Activated naive CD4-positive, alpha-beta T cell treated with anti-CD3 and anti-CD28 coated beads, Interleukin-2, amount 50 U/mL, for 16 hours (primary cell): ENCODE measurements around the gene GRIN2C.

Experiments used
- DNase-seq: peaks from one replicate; pipeline ENCODE4 v3.0.0-alpha.2; 2020

The GRIN2C gene

DNA sequence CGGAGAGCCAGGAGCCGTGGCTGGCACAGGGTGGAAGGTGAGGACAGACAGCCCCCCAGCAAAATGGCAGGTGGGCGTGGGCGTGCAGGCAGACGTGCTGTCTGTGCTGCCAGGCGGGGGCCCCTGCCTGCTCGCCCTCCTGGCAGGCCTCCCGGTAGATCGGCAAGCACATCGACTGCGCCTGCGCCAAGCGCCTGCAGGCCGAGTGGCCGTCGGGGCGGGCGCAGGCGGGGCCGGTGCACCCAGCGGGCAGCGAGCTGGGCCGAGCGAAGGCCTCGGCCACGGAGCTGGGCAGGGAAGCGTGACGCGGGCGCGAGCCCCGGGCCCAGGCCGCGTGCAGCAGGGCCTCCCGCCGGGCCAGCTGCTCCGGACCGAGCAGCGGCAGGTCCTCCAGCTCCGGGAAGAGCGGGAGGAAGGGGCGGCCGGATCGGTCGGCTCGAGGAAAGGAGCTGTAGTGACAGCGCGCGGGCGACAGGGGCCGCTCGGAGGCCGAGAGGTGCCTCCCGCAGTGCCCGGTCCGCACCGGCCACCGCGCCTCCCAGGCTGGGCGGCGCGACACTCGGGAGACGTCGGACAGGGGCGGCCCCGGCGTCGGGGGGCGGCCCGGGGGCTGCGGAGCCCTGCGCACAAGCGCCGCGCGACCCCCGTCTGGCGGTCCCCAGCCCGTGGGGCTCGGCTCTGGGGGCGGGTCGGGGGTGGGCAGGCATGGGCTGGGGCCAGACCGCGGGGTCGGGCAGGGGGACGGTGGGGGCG, 16.9 kb downstream of the GRIN2C start:
- no peak for DNase-seq

DNA sequence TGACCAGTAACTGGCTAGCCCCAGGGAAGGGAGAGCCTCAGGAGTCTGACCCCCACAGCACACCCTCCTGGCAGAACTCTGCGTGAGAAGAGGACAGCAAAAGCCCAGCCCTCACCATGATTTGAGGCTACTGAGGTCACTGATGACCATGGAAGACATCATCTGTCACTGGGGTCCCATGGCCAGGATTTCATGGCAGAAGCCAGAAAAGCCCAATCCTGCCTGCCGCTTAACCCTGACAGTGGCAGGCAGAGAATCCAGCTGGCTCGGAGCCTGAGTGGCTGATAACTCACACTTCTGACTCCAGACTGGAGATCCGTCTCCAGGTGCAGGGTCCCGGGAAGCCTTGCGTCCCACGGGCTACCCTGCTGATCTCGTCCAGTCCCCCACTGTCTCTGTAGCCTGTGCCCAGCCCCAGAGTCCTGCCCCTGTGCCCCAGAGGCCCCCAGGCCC, 17.5 kb downstream of the GRIN2C start:
- no peak for DNase-seq

DNA sequence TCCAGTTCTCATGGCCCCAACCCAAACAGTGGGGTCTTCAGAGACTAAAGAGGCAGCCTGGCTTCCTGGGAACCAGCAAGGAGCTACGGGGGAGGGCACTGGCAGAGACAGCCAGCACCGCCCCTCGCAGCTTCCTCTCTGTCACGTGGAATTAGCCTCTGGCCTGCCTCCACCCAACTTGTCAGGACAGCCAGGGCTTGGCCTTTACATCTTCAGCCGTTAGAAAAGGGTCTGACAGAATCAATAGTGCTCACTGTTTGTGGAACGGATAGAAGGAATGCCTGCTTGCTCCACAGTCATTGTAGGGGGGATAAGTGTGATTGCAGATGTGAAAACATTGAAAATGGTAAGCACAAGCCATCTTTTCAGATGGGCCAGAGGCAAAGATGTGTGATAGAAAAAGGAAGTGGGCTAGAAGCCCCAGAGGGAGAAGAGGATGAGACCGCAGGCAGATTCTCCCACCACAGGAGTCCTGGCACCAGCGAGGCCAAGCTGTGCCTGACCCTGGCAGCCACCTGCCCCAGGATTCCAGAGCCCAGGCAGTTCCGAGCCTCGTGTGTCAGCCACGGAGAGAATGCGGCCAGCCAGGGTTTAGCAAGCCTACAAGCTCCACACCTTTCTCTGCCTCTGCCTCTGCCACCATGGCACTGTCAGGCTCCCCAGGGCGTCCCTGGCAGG, 18.6 kb downstream of the GRIN2C start:
- DNase-seq: no peak

DNA sequence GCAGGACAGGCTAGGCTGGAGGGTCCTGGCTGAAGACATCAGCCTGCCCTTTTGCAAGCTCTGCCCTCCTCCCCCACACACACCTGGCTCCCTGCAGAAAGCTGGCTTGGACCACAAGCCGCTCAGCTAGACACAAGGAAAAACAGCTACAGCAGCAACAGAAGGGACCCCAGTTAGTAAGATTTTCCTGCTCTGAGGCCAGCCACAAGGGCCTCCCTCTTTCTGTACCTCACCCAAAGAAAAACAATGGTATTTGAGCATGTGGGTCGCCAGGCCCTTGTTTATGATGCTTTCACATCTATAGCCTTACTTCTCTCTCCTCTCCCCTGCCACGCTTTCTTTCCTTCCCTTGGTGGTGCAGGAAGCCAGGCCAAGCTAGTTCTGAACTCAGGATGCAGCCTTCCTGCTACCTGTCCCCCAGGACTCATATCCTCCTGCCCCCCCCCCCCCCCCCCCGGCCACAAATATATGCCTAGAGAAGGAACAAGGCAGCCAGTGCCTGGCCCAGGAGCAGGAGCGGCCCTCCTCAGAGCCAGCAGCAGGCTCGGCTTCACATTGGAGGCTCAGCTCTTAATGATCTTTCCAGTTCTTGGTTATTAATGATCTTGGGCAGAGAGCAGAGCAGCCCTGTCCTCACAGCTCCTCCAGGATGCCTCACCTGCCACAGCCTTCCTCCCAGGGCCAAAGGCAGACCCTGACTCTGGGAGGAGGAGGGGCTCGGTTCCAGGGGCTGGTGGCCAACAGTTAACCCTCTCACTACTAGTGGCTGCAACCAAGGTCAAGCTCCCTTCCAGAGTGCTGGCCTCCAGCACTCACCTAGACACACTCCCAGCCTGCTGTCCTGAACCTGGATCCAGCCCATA, 19.5 kb downstream of the GRIN2C start:
- no peak for DNase-seq

DNA sequence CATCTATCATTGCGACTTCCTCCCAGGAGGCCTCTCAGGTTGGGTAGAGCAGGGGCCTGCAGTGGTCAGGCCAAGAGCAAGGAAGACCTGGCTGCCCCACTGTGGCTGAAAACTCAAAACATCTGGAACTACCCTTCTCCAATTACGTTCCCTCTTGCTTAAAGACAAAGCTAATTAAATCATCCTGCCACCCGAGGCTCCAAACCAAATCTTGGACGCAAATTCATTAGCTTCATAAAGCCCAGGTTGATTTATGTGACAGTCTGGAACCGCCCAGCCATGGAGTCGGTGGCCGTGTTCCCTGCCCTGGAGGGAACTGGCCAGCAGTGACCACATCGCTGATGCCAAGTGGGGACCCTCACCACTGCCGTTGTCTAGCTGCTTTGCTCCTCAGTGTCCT, 21.4 kb downstream of the GRIN2C start:
- DNase-seq: no peak

DNA sequence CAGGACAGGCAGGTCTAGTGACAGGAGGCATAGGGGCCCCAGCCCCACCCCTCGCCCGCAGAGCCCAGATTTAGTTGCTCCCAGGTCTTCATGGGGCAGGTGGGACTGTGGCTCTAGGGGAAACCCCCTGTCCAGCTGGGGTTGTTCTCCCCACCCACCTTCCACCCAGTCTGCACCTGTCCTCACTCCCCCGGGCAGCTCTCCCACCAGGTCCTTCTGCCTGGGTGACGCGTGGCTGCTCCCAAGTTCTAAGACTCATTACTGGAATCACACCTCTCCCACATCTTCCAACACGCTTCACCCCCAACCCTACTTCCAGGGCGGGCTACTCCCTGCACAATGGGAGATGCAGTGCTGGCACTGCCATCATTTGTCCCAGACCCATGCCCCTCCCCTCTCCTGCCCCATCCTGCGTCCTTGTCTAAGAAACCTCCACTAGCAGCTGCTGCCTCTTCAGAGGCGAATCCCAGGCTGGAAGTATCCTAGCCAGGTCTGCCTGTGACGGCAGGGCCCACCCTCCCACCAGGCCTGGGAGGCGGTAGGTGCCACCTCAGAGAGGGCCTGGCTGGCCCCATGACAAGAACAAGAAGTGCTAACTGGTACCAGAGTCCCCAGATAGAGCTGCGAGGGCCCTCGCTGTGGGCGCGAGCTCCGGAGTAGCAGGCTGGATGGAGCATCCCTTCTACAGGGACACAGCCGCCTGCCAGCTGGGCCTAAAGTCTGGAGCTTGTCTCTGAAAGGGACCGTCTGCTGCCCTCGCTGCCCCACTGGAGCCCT, 22.8 kb downstream of the GRIN2C start:
- DNase-seq: no peak

DNA sequence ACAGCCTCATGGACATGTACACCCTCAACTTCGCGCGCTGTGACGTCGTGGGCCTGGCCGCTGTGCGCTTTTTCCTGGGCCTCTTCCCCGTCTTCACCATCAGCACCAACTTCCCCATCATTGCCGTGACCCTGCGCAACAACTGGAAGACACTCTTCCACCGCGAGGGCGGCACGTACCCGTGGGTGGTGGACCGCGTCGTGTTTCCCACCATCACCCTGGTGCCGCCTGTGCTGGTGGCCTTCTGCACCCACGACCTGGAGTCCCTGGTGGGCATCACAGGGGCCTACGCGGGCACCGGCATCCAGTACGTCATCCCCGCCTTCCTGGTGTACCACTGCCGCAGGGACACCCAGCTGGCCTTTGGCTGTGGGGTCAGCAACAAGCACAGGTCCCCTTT, 23.5 kb downstream of the GRIN2C start:
- DNase-seq: no peak

DNA sequence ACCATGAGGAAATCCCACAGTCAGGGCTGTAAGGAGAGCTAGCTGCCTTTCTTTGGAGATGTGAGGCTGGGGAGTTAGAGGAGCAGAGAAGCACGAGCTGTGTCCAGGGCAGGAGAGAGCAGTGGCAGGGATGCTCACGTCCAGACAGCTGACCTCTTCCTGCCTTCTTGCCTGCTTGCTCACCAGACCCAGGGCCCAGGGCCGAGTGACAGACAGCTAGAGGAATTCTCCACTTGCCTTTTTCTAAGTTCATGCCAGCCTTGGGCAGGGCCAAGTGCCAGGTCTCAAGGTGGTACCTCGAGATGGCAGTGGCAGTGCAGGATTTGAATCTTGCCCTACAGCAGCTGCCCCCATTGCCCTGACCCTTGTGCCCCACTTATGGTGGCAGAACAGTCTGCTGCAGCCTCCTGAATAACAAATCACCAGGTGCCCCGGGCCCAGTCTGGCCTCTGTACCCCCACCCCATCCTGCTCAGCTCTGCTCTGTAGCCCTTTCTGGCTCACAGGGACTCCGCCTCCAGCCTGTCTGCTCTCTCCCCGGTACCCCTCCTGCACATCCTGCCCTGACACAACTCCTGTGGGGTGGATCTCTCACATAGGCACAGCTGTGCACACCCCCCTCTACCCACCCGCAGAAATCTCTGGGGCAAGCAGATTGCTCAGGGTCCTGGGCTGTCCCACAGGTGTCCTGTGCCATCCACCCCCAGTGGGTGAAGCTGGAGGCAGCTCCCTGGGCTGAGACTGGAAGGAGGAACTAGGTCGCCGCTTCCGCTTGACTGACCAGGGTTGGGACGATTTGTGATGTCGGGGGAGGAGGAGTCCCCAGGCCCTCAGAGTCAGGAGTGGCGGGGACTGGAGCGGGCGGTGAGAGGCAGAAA, 25.9 kb downstream of the GRIN2C start:
- DNase-seq: no peak

DNA sequence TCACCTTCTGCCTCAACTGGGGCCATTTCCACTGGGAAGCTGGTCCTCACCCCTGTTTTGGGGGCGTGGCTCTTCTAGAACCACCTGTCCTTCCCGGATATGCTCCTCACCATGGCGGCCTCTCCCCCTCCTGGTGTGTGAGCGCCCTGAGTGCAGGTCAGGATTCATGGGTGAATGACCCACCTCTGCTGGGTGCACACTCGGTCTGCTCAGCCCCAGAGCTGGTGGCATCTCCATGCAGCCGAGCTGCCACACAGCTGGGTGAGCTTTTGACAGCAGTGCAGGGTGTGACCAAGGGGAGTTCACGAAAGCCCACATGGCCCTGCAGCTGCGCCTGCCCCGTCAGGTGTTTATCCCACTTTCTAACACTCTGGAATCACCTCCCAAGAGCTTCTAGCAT, 27.3 kb downstream of the GRIN2C start:
- no peak for DNase-seq

DNA sequence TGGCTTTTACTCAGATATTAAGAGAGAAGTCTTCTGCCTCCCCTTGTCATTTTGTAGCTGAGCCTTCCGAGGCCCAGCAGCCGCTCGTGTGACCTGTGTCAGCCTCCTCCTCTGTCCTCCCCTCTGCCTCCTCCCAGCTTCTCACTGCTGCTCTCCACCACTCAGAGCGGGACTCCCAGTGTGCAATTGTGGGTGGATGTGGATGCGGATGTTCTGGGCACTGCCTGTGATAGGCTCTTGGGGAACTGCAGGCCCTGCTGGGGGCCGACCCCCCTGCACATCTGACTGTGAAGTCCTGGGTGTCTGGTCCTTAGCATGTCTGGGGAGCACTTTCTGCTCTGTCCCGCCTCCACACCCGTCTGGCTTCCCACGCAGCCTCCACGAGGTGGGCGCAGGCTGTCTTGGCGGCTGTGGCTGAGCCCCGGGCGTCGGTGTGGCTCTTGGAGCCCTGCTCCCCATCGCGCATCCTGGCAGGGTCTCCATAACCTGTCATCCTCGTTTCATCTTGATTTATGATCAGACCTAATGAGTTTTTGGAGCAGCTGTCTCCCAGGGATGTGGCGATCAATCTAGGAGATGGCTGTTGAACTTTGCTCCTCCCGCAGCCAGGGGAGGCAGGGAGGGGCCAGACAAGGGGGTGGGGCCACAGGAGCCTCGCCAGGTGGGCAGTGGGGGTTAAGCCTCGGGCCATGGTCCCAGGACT, 28.1 kb downstream of the GRIN2C start:
- DNase-seq: no peak

DNA sequence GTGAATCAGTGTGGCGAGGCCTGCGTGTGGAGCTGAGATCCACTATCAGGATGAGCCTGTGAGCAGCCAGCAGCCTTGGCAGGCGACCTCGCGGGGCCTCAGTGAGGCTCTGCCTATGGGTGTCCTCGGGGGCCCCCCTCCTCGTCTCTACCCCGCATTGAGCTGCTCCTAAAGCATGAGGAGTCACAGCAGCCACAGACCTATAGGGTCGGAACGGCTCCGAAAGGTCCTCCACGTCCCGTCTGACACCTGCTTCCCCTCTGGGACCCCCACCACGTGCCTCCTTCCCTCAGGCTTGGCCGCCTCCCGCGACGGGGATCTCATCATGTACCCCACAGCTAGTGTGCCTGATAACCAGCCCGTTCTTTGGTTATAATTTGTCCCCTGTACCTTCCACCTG, 28.8 kb downstream of the GRIN2C start:
- no peak for DNase-seq

DNA sequence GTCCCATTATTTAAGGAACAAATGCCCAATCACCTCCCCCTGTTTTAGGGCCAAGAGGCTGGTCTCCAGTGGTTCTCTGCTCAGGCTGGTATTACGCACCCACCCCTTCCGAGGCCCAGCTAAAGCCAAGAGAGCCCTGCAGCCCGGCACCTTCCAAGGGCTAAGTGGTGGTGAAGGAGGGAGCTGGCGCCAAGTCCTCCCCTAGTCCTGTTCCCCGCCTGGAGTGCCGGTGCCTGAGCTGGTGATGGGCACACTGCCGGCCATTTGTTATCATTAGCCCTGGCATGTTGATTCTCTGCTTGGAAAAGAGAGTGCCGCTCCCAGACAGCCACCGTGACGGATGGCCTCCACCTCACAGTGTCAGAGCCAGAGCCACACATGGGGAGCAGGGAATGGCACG, 31.9 kb downstream of the GRIN2C start:
- no peak for DNase-seq

DNA sequence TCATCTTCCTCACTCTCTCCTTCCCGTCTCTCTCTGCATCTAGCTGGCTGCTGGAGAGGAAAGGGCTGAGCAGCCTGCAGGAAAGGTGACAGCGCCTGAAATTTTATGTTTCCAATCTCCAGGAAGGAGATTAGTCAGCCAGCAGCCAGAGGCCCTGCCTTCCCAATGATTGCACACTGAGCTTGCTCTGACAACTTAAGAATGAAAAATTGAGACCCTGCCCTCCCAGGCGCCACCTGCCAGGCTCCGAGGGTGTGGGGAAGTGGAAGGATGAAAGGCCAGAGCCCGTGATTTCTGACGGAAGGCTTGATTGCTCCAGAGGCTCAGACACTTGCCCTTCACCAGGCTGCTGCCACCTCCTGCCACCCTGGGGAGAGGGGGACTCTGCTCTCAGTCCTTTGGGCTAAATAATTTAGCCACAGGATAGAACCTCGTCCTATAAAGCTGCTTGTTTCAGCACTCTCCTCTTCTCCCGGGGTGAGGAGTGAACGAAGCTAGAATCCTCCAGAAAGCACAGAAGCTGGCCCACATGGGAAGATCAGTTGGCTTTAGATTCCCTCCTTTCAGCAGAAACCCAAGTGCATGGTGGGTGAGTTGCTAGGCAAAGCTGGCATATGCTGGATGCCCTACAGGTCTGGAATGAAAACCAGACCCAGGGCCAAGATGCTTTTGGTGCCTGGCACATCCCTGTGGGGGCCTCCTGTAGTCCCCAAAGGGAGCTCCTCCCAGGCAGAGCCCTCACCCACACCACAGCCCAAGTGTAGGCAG, 33.5 kb downstream of the GRIN2C start:
- no peak for DNase-seq

DNA sequence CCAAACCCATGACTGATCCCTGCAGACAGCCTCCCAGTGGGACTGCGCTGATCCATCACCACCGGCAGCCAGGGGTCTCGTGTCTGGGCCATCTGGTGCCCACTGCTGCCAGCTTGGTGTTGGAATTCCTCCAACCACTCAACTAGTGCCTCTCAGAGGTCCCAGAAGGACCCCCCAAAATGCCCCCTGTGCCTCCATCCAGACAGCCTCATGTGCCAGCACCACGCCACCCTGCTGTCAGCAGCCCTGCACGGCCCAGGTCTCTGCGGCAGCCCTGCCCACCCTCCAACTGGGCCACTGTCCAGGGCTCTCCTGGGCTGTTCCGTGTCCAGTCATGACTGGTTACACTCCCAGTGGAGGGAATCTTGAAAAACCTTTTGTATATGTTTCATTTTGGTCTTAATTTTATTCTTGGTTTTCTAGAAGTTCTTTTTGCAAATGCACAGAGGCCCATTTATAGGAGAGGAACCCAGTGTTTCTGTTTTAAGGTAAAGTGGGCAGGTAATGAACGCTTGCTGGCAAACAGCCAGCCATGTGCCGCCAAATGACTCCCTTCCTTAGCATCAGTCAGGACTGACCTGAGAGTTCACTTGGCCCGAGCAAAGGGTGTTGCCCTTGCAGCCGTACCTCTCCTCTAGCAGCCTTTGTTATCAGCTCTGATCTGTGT, 34.6 kb downstream of the GRIN2C start:
- no peak for DNase-seq

DNA sequence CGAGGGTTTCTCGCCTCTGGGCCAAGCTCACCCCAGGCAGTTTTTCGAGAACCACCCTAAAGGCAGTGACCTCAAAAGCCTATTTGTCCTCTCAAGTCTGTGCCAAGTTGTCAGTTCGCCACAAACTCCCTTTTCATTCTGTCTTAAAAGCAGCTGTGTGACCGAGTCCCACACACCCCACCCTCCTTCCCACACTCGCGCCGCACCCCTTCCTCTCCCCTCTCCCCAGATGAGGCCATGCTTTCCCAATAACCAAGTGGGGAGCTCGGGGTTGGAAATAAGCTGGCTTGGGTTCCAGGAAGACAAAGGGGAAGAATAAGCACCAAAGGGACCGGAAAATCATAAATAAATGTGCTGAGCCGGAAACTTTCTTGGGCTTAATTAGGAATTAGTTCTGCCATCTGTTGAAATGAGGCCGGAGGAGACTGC, 36.7 kb downstream of the GRIN2C start:
- DNase-seq: no peak

DNA sequence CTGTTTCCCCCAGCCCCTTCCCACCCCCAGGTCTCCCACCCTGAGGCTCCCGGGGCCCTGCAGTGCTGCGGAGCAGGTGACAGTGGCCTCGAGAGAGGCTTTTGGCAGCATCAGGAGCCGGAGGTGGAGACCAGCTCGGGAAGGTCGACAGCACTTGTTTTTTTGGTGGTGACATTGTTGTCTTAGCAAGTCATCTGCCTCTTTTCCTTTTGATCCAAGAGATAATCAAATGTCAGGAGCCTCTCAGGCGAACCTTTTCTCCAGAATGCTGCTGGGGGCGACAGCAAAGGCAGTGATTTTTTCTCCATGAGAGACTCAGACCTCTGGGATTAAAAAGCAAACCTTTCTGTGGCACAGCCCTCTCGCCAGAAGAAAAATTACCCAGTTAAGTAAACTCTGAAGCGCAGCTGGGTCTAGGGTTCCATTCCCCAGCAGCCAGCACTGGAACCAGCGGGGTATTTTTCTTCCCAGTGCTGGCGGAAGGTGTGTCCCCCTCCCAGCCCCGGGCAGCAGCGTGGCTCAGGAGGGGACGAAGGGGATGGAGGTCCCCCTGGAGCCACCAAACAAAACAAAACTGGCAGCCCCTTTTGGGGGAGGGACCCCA, 37.2 kb downstream of the GRIN2C start:
- DNase-seq: no peak

DNA sequence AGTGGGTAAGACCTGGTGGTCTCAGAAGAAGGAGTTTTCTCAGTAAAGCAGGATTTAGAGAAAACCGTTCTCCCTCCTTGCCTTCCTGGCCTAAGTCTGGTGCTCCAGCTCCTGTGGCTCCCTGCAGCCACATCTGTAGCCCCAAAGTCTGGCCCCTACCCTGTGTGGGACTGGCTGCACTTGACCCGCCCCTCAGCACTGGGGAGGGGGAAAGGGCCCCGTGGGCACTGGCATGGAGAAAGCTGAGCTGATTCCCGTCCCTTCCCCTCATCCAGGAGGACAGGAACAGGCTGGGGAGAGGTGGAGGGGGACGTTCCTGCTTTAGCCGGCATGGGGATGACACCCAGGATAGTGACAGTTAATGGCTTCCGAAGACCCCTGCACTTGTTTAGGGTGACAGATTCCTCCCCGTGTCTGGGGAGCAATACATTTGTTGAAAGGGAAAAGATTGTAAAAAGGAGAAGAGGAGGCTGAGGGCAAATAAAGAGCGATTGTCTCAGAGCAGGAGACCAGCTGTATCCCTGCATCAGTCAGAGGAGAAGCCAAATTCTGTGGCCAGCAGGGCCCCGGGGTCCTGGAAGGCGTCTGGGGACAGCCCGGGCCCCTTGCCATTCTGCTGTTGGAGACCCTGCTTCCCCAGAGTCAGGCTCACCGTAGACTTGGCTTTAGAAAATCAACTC, 37.9 kb downstream of the GRIN2C start:
- DNase-seq: no peak

DNA sequence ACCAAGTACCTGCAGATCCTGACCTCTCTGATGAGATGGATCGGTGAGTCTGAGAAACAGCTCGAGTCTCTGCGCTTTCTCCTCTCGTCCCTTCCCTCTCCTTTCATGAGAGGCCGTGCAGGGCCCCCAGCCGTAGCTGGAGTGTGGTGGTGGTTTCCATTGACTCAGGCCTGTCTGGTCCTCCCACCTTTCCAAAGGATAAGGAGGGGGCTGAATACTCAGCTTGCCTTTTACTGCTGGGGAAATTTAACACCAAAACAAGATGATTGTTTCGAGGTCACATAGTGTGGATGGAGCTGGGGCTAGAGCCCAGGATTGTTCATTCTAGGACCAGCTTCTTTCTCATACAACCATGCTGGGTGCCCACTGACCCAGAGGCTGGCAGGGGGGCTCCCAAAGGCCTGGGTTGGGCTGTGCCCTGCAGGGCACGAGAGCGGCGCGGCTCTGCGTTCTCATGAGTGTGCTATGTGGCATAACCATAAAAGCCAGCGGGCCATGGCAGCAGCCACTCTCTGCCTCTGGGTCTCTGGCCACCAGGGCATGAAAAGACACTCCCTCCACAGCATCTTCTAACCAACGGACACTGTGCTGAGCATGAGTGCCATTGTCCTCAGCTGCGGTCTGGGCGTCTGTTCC, 39.8 kb downstream of the GRIN2C start:
- no peak for DNase-seq
